ENCODE data around the gene SECTM1. TPM values are rescaled to one million over a fixed set of nuclear protein-coding genes. Genes with fewer than 3 reads are reported as not detected.

The SECTM1 gene
- total and polyA plus RNA-seq, 9 of the 15 experiments (the other 6 are each of a cell fraction or from before 2014, with no cell fraction given), result 0.11 to 0.46 (median 0.18) TPM; not detected in 6

- TF ChIP-seq, protein P1, sequence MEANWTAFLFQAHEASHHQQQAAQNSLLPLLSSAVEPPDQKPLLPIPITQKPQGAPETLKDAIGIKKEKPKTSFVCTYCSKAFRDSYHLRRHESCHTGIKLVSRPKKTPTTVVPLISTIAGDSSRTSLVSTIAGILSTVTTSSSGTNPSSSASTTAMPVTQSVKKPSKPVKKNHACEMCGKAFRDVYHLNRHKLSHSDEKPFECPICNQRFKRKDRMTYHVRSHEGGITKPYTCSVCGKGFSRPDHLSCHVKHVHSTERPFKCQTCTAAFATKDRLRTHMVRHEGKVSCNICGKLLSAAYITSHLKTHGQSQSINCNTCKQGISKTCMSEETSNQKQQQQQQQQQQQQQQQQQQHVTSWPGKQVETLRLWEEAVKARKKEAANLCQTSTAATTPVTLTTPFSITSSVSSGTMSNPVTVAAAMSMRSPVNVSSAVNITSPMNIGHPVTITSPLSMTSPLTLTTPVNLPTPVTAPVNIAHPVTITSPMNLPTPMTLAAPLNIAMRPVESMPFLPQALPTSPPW (CRISPR knock-in tag; IDR thresholded peaks at IDR 0.05), result no peak
- 0 out of 2 replicates have a peak, but pooled peaks have one; percentile 38 for TF ChIP-seq TFAP4 (CRISPR knock-in tag; IDR thresholded peaks at IDR 0.05; ENCODE audit: borderline replicate concordance)
- TF ChIP-seq ZBTB33 (CRISPR knock-in tag; IDR thresholded peaks at IDR 0.05), result 0 out of 2 replicates have a peak, but pooled peaks have one; percentile 46
- peak; percentile 40; the same call in 1 of the 2 replicates for TF ChIP-seq ZNF263 (CRISPR knock-in tag; IDR thresholded peaks at IDR 0.05; ENCODE audit: borderline replicate concordance)
- TF ChIP-seq, protein P2, sequence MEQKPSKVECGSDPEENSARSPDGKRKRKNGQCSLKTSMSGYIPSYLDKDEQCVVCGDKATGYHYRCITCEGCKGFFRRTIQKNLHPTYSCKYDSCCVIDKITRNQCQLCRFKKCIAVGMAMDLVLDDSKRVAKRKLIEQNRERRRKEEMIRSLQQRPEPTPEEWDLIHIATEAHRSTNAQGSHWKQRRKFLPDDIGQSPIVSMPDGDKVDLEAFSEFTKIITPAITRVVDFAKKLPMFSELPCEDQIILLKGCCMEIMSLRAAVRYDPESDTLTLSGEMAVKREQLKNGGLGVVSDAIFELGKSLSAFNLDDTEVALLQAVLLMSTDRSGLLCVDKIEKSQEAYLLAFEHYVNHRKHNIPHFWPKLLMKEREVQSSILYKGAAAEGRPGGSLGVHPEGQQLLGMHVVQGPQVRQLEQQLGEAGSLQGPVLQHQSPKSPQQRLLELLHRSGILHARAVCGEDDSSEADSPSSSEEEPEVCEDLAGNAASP (IDR thresholded peaks at IDR 0.05), result no peak
- intact Hi-C loops (cut with micrococcal nuclease) (loop anchor here (10.0 kb wide), 1 partner anchor 308 kb away; the partner anchor contains the start of genes DCXR and RAC3), in situ Hi-C loops (cut with MboI) (no loop called here)
- H3K4me1 ChIP-seq (replicated peaks in 1 of 2; ENCODE audit: control insufficient read depth in 2 of 2, insufficient read depth in 2 of 2, low read length in 2 of 2), result peaks cover 50 to 69% of the 10 kb centered on the region in 2 experiments
- CTCF ChIA-PET (ENCODE audit: low intra/inter-chr PET ratio), result no interaction called here
- no peak overlapping the region for H3K4me2 ChIP-seq (ENCODE audit: insufficient read depth, low read length)
- ATAC-seq (no peak), DNase-seq (ENCODE audit: extremely low read depth in 1 of 4, low spot score in 3 of 4) (no peak), FAIRE-seq (no peak)
- no peaks in the 10 kb centered on the region; the same call in 2 of the 3 replicates for H3K79me2 ChIP-seq (ENCODE audit: control insufficient read depth, insufficient read depth, low read length)
- H4K20me1 ChIP-seq (replicated peaks; ENCODE audit: control insufficient read depth, insufficient read depth, low read length), result no peaks in the 10 kb centered on the region
- no peaks in the 10 kb centered on the region for H3K36me3 ChIP-seq (ENCODE audit: control insufficient read depth, insufficient read depth, low read length)
- POLR2A ChIA-PET, result no interaction called here
- H3K9me1 ChIP-seq (ENCODE audit: control insufficient read depth, insufficient read depth, low read length), result no peaks in the 10 kb centered on the region
- BruUV-seq (replicated peaks), result no TSS peak
- no peak overlapping the region for H3K27ac ChIP-seq (ENCODE audit: extremely low read depth, low read depth, low read length)
- no peaks in the 10 kb centered on the region for H3K27me3 ChIP-seq (ENCODE audit: control insufficient read depth in 2 of 2, insufficient read depth in 2 of 2, low read length in 2 of 2)
- H3K9me3 ChIP-seq (replicated peaks; ENCODE audit: control insufficient read depth, insufficient read depth, low read depth, low read length), result peaks cover 4% of the 10 kb centered on the region
- no peak overlapping the region for H3K4me3 ChIP-seq
- no peak overlapping the region for H3K9ac ChIP-seq (ENCODE audit: insufficient read depth in 1 of 2, low read depth in 2 of 2, low read length in 2 of 2)
- no peak overlapping the region for H2AFZ ChIP-seq (ENCODE audit: low read depth, low read length)
- 81% methylated on average over 13 of the region's 28 CpGs for WGBS (ENCODE audit: insufficient coverage, low coverage, missing lambda C conversion rate)
These were observed 9.0 kb upstream of the SECTM1 start for GRCh38 chr17:82342361-82343079.
